Activated CD8-positive, alpha-beta memory T cell treated with anti-CD3 and anti-CD28 coated beads for 24 hours (primary cell): Measurements from ENCODE around the gene CRIM1.

ENCODE experiments used
- DNase-seq: peaks from one replicate; pipeline ENCODE4 v3.0.0-alpha.2; 2020

CRIM1 gene

GRCh38 chr2:36483290-36483689 lies 127.7 kb downstream of the CRIM1 start:
- DNase-seq, result no peak

- DNase-seq, result no peak
These were observed 128.9 kb downstream of the CRIM1 start for GRCh38 chr2:36484454-36484853.

GRCh38 chr2:36485521-36485920 lies 129.9 kb downstream of the CRIM1 start:
- no peak for DNase-seq

- no peak for DNase-seq
These were observed 131.0 kb downstream of the CRIM1 start for GRCh38 chr2:36486521-36487044.

- DNase-seq, result no peak
These were observed 132.4 kb downstream of the CRIM1 start for GRCh38 chr2:36487947-36488346.

GRCh38 chr2:36489281-36489680 lies 133.7 kb downstream of the CRIM1 start:
- no peak for DNase-seq

- no peak for DNase-seq
These were observed 135.2 kb downstream of the CRIM1 start for GRCh38 chr2:36490749-36491148.

GRCh38 chr2:36492216-36492945 lies 136.8 kb downstream of the CRIM1 start:
- no peak for DNase-seq

- DNase-seq, result no peak
These were observed 137.7 kb downstream of the CRIM1 start for GRCh38 chr2:36493306-36493705.

GRCh38 chr2:36497570-36498163 lies 142.1 kb downstream of the CRIM1 start:
- DNase-seq, result no peak

- DNase-seq, result no peak
These were observed 143.7 kb downstream of the CRIM1 start for GRCh38 chr2:36499128-36499820.

- DNase-seq, result no peak
These were observed 144.5 kb downstream of the CRIM1 start for GRCh38 chr2:36500072-36500471.

- no peak for DNase-seq
These were observed 146.5 kb downstream of the CRIM1 start for GRCh38 chr2:36502081-36502480.

GRCh38 chr2:36507408-36507812 lies 151.8 kb downstream of the CRIM1 start:
- DNase-seq, result no peak

- DNase-seq, result no peak
These were observed 153.5 kb downstream of the CRIM1 start for GRCh38 chr2:36509075-36509474.

- no peak for DNase-seq
These were observed 156.5 kb downstream of the CRIM1 start for GRCh38 chr2:36511858-36512603.

- no peak for DNase-seq
These were observed 157.1 kb downstream of the CRIM1 start for GRCh38 chr2:36512705-36513104.

- DNase-seq, result no peak
These were observed 158.1 kb downstream of the CRIM1 start for GRCh38 chr2:36513661-36514060.

GRCh38 chr2:36515538-36515937 lies 160.0 kb downstream of the CRIM1 start:
- DNase-seq, result no peak

- DNase-seq, result no peak
These were observed 160.7 kb downstream of the CRIM1 start for GRCh38 chr2:36516136-36516870.

- DNase-seq, result no peak
These were observed 164.9 kb downstream of the CRIM1 start for GRCh38 chr2:36520431-36520830.

GRCh38 chr2:36523153-36523552 lies 167.6 kb downstream of the CRIM1 start:
- DNase-seq, result no peak
